Psoas muscle (tissue), 8 donors: ENCODE data around the gene VEZT. TPM values are rescaled to one million over a fixed set of nuclear protein-coding genes. Genes with fewer than 3 reads are reported as not detected.

ENCODE experiments used
- ATAC-seq, 4 donors: fragments of 200-7000 bp; cut with Tn5 transposase; one replicate each; pipeline ENCODE4 v1.9.1; 2020; ENCODE audit warnings: moderate library complexity in 3 of 4, mild to moderate bottlenecking in 2 of 4
- DNase-seq, 2 donors: peaks; one replicate each; pipeline ENCODE4 v3.0.0-alpha.2; 2020
- H3K27ac ChIP-seq: fragments of 200-600 bp; one replicate; pipeline ENCODE4 v1.8.0; 2022
- H3K27me3 ChIP-seq, 3 donors: fragments of 200-600 bp in 1 of 3; one replicate each; pipeline versions ENCODE4 v1.6.1 to v1.8.0; 2013 to 2022; ENCODE audit warnings: low read length in 2 of 3, mild to moderate bottlenecking in 2 of 3, moderate library complexity in 1 of 3; ENCODE audit not compliant: insufficient read depth in 3 of 3
- H3K36me3 ChIP-seq, 2 donors: fragments of 200-600 bp in 1 of 2; one replicate each; pipeline versions ENCODE4 v1.6.1 to v1.8.0; 2013 to 2022; ENCODE audit warnings: low read depth in 1 of 2, mild to moderate bottlenecking in 1 of 2, moderate library complexity in 1 of 2; ENCODE audit not compliant: insufficient read depth in 1 of 2
- H3K4me1 ChIP-seq: fragments of 200-600 bp; one replicate; pipeline ENCODE4 v1.8.0; 2022
- H3K4me3 ChIP-seq: fragments of 200-600 bp; one replicate; pipeline ENCODE4 v1.8.0; 2022; ENCODE audit warnings: mild to moderate bottlenecking
- H3K9me3 ChIP-seq: fragments of 200-600 bp; one replicate; pipeline ENCODE4 v1.8.0; 2022
- CTCF ChIP-seq: fragments of 200-600 bp; IDR thresholded peaks from one replicate; pipeline ENCODE4 v1.8.0; 2022; ENCODE audit warnings: antibody characterized with exemption
- WGBS, 3 donors: extraction: QIAGEN DNeasy Blood & Tissue Kit; methylation state at CpG; one replicate each; pipeline versions ENCODE4 v1.1.6 to v1.1.7; 2013; 5-methylcytosine and 5-hydroxymethylcytosine counted together
- intact Hi-C, 2 donors: fragments of 100-400 bp; cut with DNase I; formaldehyde crosslinking; loops; one replicate each; pipeline versions ENCODE4 v1.11.0 to v1.14.2; 2022
- polyA plus RNA-seq, 3 donors: library from polyadenylated mRNA; stranded (reverse); fragments of 200-250 nt; gene quantifications; one replicate each; pipeline ENCODE4 v1.2.3, GENCODE V29; 2013
- total RNA-seq, 4 donors: library from RNA; stranded (reverse); fragmentation: NEBNext Ultra II Directional in 2 of 4; extraction: Animal tissue kit (Norgen Biotek cat#: 25700) in 2 of 4; gene quantifications; one replicate each; pipeline versions ENCODE4 v1.2.1 to v1.2.4, GENCODE V29; 2021 to 2023
- donor health status: healthy with polysubstance abuse.
- donor health status: DM: no; HTN: no; CAD: no; lungs with moderate emphysema.
- donor health status: Bipolar disorder and iron deficiency.
- donor health status: healthy.
- donor health status: DM: yes; HTN: yes; CAD: no.
- donor health status: DM: no; HTN: no; CAD: no.
- donor health status: DM: no; HTN: no; CAD: no.
- donor health status: DM: yes; HTN: yes; CAD: no.

VEZT gene
- total and polyA plus RNA-seq, 7 donors = 31.6 to 121 (median 83.2) TPM

- ATAC-seq (peak in 2 of 4 donors; percentile 43 to 50), DNase-seq (no peak)
- intact Hi-C loops = no loop called here
- no peak for TF ChIP-seq CTCF
- H3K36me3 ChIP-seq = peaks cover 0 to 3% of the 10 kb centered on the region in 2 donors
- WGBS, 3 donors = 60 to 78% (median 69%) methylated on average over 4 of the region's 4 CpGs
- no peaks in the 10 kb centered on the region for H3K9me3 ChIP-seq
- peaks cover 37% of the 10 kb centered on the region for H3K4me1 ChIP-seq
- H3K27me3 ChIP-seq = no peaks in the 10 kb centered on the region
- no peak overlapping the region for H3K27ac ChIP-seq
- no peak overlapping the region for H3K4me3 ChIP-seq
Measured at GRCh38 chr12:95243497-95244183, 26.0 kb downstream of the VEZT start.

GRCh38 chr12:95244350-95244749 lies 26.7 kb downstream of the VEZT start:
- H3K36me3 ChIP-seq = peaks cover 0 to 3% of the 10 kb centered on the region in 2 donors
- ATAC-seq (peak in 1 of 4 donors; percentile 40), DNase-seq (no peak)
- 72 to 94% (median 78%) methylated on average over 3 of the region's 3 CpGs for WGBS, 3 donors
- H3K4me3 ChIP-seq = no peak overlapping the region
- H3K4me1 ChIP-seq = peaks cover 33% of the 10 kb centered on the region
- no peaks in the 10 kb centered on the region for H3K27me3 ChIP-seq
- TF ChIP-seq CTCF = no peak
- no peak overlapping the region for H3K27ac ChIP-seq
- H3K9me3 ChIP-seq = no peaks in the 10 kb centered on the region
- intact Hi-C loops = no loop called here

GRCh38 chr12:95248095-95248494 lies 30.5 kb downstream of the VEZT start:
- intact Hi-C loops = no loop called here
- 82 to 90% (median 84%) methylated on average over 1 of the region's 1 CpG for WGBS, 3 donors
- no peak for TF ChIP-seq CTCF
- no peak overlapping the region for H3K4me3 ChIP-seq
- ATAC-seq (no peak), DNase-seq (no peak)
- no peaks in the 10 kb centered on the region for H3K27me3 ChIP-seq
- H3K4me1 ChIP-seq = peaks cover 38% of the 10 kb centered on the region
- H3K9me3 ChIP-seq = no peaks in the 10 kb centered on the region
- no peak overlapping the region for H3K27ac ChIP-seq
- peaks cover 0 to 15% of the 10 kb centered on the region in 2 donors for H3K36me3 ChIP-seq

- H3K9me3 ChIP-seq = no peaks in the 10 kb centered on the region
- peaks cover 38% of the 10 kb centered on the region for H3K4me1 ChIP-seq
- ATAC-seq = no peak
- intact Hi-C loops = no loop called here
- no peak for TF ChIP-seq CTCF
- peaks cover 0 to 20% of the 10 kb centered on the region in 2 donors for H3K36me3 ChIP-seq
- no peaks in the 10 kb centered on the region for H3K27me3 ChIP-seq
- no peak for DNase-seq
- no peak overlapping the region for H3K4me3 ChIP-seq
- no peak overlapping the region for H3K27ac ChIP-seq
- WGBS, 3 donors = 68 to 75% (median 69%) methylated on average over 8 of the region's 8 CpGs
Measured at GRCh38 chr12:95248604-95249360, 31.2 kb downstream of the VEZT start.
